ENCODE measurements around the gene DUSP6. TPM values are rescaled to one million over a fixed set of nuclear protein-coding genes. Genes with fewer than 3 reads are reported as not detected.

DUSP6 gene
- polyA plus RNA-seq, 1 donor from 2014 or later = 44.3 TPM

- Histone ChIP-seq H3K4me2 (ENCODE audit: low read length) (no peak overlapping the region), H3K9ac (ENCODE audit: low read length) (no peak overlapping the region), H3K79me2 (replicated peaks; ENCODE audit: insufficient read depth, low read length) (no peaks in the 10 kb centered on the region), H2AFZ (ENCODE audit: low read depth, low read length) (no peak overlapping the region), H3K27me3 (ENCODE audit: insufficient read depth, low read depth, low read length) (no peaks in the 10 kb centered on the region), H3K27ac (ENCODE audit: low read length) (no peak overlapping the region), H3F3A (ENCODE audit: insufficient read depth, low read length, poor library complexity, severe bottlenecking) (no peaks in the 10 kb centered on the region), H3K36me3 (ENCODE audit: insufficient read depth, low read length) (no peaks in the 10 kb centered on the region), H3K9me3 (ENCODE audit: low read length) (no peaks in the 10 kb centered on the region), H4K20me1 (ENCODE audit: insufficient read depth) (no peaks in the 10 kb centered on the region), H3K9me2 (ENCODE audit: insufficient read depth, low read length) (no peaks in the 10 kb centered on the region), H3K4me3 (ENCODE audit: low read length) (no peak overlapping the region)
- no peak for TF ChIP-seq SMC3 (conservative IDR thresholded peaks at IDR 0.05; ENCODE audit: poor library complexity)
- no peak for TF ChIP-seq EP300 (conservative IDR thresholded peaks at IDR 0.05; ENCODE audit: poor library complexity, severe bottlenecking)
- TF ChIP-seq, protein P1, sequence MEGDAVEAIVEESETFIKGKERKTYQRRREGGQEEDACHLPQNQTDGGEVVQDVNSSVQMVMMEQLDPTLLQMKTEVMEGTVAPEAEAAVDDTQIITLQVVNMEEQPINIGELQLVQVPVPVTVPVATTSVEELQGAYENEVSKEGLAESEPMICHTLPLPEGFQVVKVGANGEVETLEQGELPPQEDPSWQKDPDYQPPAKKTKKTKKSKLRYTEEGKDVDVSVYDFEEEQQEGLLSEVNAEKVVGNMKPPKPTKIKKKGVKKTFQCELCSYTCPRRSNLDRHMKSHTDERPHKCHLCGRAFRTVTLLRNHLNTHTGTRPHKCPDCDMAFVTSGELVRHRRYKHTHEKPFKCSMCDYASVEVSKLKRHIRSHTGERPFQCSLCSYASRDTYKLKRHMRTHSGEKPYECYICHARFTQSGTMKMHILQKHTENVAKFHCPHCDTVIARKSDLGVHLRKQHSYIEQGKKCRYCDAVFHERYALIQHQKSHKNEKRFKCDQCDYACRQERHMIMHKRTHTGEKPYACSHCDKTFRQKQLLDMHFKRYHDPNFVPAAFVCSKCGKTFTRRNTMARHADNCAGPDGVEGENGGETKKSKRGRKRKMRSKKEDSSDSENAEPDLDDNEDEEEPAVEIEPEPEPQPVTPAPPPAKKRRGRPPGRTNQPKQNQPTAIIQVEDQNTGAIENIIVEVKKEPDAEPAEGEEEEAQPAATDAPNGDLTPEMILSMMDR (IDR thresholded peaks at IDR 0.05; ENCODE audit: poor library complexity, severe bottlenecking) = no peak
- TF ChIP-seq RAD21 (conservative IDR thresholded peaks at IDR 0.05) = no peak
- no peak for TF ChIP-seq MXI1 (conservative IDR thresholded peaks at IDR 0.05; ENCODE audit: poor library complexity, severe bottlenecking)
- TF ChIP-seq TAF1 (IDR thresholded peaks at IDR 0.05; ENCODE audit: low read depth) = no peak
- TF ChIP-seq, protein P2, sequence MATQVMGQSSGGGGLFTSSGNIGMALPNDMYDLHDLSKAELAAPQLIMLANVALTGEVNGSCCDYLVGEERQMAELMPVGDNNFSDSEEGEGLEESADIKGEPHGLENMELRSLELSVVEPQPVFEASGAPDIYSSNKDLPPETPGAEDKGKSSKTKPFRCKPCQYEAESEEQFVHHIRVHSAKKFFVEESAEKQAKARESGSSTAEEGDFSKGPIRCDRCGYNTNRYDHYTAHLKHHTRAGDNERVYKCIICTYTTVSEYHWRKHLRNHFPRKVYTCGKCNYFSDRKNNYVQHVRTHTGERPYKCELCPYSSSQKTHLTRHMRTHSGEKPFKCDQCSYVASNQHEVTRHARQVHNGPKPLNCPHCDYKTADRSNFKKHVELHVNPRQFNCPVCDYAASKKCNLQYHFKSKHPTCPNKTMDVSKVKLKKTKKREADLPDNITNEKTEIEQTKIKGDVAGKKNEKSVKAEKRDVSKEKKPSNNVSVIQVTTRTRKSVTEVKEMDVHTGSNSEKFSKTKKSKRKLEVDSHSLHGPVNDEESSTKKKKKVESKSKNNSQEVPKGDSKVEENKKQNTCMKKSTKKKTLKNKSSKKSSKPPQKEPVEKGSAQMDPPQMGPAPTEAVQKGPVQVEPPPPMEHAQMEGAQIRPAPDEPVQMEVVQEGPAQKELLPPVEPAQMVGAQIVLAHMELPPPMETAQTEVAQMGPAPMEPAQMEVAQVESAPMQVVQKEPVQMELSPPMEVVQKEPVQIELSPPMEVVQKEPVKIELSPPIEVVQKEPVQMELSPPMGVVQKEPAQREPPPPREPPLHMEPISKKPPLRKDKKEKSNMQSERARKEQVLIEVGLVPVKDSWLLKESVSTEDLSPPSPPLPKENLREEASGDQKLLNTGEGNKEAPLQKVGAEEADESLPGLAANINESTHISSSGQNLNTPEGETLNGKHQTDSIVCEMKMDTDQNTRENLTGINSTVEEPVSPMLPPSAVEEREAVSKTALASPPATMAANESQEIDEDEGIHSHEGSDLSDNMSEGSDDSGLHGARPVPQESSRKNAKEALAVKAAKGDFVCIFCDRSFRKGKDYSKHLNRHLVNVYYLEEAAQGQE (IDR thresholded peaks at IDR 0.05; ENCODE audit: borderline replicate concordance) = no peak
- TF ChIP-seq POLR2AphosphoS5 (IDR thresholded peaks at IDR 0.05) = no peak
- TF ChIP-seq EZH2 (IDR thresholded peaks at IDR 0.05; ENCODE audit: borderline replicate concordance, insufficient read depth, low read length, poor library complexity, severe bottlenecking) = no peak
Measured at GRCh38 chr12:89335452-89336244, 16.7 kb downstream of the DUSP6 start.

- Histone ChIP-seq H3K4me2 (ENCODE audit: low read length) (no peak overlapping the region), H2AFZ (ENCODE audit: low read depth, low read length) (no peak overlapping the region)
- TF ChIP-seq MXI1 (conservative IDR thresholded peaks at IDR 0.05; ENCODE audit: poor library complexity, severe bottlenecking) = no peak
- TF ChIP-seq RAD21 (conservative IDR thresholded peaks at IDR 0.05) = no peak
Measured at GRCh38 chr12:89334548-89335169, 17.6 kb downstream of the DUSP6 start.

More at GRCh38 chr12:89334548-89335169, 17.6 kb downstream of the DUSP6 start:
- H3K79me2 ChIP-seq (replicated peaks; ENCODE audit: insufficient read depth, low read length) = no peaks in the 10 kb centered on the region
- no peak overlapping the region for H3K9ac ChIP-seq (ENCODE audit: low read length)
- no peaks in the 10 kb centered on the region for H3K27me3 ChIP-seq (ENCODE audit: insufficient read depth, low read depth, low read length)
- H3F3A ChIP-seq (ENCODE audit: insufficient read depth, low read length, poor library complexity, severe bottlenecking) = no peaks in the 10 kb centered on the region
- H3K9me3 ChIP-seq (ENCODE audit: low read length) = no peaks in the 10 kb centered on the region
- H3K36me3 ChIP-seq (ENCODE audit: insufficient read depth, low read length) = no peaks in the 10 kb centered on the region
- no peaks in the 10 kb centered on the region for H3K9me2 ChIP-seq (ENCODE audit: insufficient read depth, low read length)
- H4K20me1 ChIP-seq (ENCODE audit: insufficient read depth) = no peaks in the 10 kb centered on the region
- no peak overlapping the region for H3K27ac ChIP-seq (ENCODE audit: low read length)
- H3K4me3 ChIP-seq (ENCODE audit: low read length) = no peak overlapping the region

Measured in neural cell (in vitro differentiated cells).